ENCODE data around the gene ADD3.
A peak's percentile ranks its signal among the peaks of the same experiment; 100 is the strongest.
"Not testable (repeated sequence)": the region's sequence is repeated elsewhere in the genome, so short reads cannot be mapped to it uniquely, and the experiment has no call there.

The ADD3 gene

DNA sequence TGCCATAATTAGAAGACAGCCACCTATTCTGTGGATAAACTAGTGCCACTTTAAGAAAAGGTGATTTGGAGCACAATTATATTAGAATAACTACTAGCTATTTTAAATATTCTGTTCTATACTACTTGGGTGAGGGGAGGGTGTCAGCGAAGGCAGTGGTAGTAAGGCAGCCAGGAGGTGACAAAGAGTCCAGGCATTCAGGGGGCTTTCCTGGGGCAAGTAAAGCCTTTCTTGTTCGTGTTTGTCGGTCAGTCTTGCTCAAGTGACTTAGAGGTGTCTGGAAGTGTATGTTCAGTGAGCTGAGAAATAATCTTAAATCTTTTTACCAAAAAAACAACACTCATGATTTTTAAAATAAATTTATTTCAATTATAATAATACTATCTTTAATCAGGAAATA is 34.4 kb downstream of the ADD3 start:
- FAIRE-seq (no peak), DNase-seq (ENCODE audit: insufficient read length, low spot score) (no peak)
- no peak for TF ChIP-seq POLR2A (IDR thresholded peaks at IDR 0.05; ENCODE audit: low read depth, low read length)

DNA sequence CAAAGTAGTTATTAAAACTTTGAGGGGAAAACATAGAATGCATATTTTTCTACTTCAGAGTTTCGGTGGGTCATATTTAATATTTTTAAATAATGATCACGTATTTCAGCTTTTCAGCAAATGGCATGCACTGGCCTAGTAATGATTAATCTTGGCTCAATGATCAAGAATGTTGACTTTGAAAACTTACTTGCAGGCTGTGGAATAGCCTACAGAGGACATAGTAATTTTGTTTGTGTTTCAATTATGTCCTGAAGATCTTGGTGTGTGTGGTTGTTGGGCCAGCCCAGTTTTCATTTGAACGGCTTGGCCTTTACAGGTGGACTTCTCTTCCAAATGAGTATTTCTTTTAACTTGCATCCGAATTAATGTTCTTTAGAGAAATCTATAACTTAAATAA is 35.1 kb downstream of the ADD3 start:
- no peak for FAIRE-seq
- TF ChIP-seq POLR2A (IDR thresholded peaks at IDR 0.05; ENCODE audit: low read depth, low read length), result no peak
- no peak for DNase-seq (ENCODE audit: insufficient read length, low spot score)

DNA sequence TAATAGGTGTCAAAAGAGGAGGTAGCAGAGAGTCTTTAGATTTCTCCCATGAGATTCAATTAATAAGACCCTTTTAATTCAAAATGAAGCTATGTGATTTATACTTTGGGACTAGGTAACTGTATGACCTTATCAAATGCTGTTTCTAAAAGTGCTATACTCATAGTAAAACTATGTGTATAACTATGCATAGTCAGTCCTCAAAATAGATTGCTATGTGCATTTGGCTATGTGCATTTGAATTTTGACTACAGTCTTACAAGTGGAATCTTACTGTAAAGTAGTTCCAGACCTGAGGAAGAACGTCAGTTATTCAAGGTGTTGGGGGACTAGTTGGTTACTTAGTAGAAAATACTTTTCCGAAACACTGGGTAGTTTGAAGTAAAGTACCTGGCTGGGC is 36.9 kb downstream of the ADD3 start:
- DNase-seq (ENCODE audit: insufficient read length, low spot score) (no peak), FAIRE-seq (no peak)
- no peak for TF ChIP-seq POLR2A (IDR thresholded peaks at IDR 0.05; ENCODE audit: low read depth, low read length)

DNA sequence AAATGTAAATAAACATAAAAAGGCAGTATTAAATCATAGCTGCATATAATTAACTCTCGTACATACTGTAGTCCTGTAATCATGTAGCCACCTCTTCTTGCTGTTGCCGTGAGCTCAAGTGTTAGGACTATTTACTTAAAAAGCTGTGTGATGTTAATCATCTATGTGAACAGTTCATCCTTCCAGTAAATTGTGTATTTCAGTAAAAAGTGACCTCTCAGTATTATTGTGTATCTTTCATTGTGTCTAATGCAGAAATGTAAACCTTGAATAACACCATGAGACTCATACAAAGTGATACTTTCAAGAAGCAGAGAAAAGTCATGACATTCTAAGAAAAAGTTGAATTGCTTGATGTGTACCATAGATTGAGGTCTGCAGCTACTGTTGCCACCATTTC is 38.0 kb downstream of the ADD3 start:
- no peak for TF ChIP-seq POLR2A (IDR thresholded peaks at IDR 0.05; ENCODE audit: low read depth, low read length)
- FAIRE-seq (no peak), DNase-seq (ENCODE audit: insufficient read length, low spot score) (no peak)

DNA sequence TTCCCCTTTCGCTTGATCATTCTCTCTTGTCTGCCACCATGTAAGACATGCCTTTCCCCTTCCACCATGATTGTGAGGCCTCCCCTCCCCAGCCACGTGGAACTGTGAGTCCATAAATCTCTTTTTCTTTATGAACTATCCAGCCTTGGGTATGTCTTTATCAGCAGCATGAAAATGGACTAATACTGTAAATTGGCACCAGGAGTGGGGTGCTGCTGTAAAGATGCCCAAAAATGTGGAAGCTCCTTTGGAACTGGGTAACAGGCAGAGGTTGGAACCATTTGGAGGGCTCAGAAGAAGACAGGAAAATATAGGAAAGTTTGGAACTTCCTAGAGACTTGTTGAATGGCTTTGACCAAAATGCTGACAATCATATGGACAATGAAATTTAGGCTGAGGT is 40.4 kb downstream of the ADD3 start:
- not testable (repeated sequence) for DNase-seq (ENCODE audit: insufficient read length, low spot score); FAIRE-seq

DNA sequence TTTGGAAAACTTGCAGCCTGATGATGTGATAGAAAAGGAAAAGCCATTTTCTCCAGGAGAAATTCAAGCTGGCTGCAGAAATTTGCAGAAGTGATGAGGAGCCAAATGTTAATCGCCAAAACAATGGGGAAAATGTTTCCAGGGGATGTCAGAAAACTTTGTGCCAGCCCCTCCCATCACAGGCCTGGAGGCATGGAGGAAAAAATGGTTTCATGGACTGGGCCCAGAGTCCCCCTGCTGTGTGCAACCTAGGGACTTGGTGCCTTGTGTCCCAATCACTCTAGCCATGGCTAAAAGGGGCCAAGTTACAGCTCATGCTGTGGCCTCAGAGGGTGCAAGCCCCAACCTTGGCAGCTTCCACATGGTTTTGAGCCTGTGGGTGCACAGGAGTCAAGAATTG is 41.0 kb downstream of the ADD3 start:
- TF ChIP-seq POLR2A (IDR thresholded peaks at IDR 0.05; ENCODE audit: low read depth, low read length), result no peak

DNA sequence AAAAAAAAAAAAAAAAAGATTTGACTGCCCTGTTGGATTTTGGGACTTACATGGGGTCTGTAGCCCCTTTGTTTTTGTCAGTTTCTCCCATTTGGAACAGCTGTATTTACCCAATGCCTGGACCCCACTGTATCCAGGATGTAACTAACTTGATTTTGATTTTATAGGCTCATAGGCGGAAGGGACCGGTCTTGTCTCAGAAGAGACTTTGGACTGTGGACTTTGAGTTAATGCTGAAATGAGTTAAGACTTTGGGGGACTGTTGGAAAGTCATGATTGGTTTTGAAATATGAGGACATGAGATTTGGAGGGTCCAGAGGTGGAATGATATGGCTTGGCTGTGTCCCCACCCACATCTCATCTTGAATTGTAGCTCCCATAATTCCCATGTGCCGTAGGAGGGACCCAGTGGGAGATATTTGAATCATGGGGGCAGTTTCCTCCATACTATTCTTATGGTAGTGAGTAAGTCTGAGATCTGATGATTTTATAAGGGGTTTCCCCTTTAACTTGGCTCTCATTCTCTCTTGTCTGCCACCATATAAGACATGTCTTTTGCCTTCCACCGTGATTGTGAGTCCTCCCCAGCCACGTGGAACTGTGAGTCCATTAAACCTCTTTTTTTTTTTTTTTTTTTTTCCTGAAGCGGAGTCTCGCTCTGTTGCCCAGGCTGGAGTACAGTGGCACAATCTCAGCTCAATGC is 42.3 kb downstream of the ADD3 start:
- DNase-seq (ENCODE audit: insufficient read length, low spot score); FAIRE-seq: not testable (repeated sequence)

More for the DNA sequence above, 41.0 kb downstream of the ADD3 start:
- no peak for DNase-seq (ENCODE audit: insufficient read length, low spot score)
- FAIRE-seq, result no peak

DNA sequence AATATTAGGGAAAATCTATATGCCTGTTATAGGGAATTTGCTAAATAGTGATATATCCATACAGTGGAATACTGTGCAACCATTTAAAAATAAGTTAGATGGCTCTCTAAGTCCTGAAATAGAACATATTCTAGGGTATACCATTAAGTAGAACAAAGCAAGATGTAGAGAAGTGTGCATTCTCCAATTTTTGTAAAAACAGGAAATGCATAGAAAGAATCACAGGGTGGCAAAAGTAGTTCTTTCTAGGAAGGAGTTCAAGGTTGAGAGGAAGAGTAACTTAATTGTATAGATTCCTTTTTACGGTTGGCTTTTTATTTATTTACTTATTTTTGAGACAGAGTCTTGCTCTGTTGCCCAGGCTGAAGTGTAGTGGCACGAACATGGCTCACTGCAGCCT is 43.7 kb downstream of the ADD3 start:
- TF ChIP-seq POLR2A (IDR thresholded peaks at IDR 0.05; ENCODE audit: low read depth, low read length), result no peak
- FAIRE-seq, result no peak
- DNase-seq (ENCODE audit: insufficient read length, low spot score), result no peak

DNA sequence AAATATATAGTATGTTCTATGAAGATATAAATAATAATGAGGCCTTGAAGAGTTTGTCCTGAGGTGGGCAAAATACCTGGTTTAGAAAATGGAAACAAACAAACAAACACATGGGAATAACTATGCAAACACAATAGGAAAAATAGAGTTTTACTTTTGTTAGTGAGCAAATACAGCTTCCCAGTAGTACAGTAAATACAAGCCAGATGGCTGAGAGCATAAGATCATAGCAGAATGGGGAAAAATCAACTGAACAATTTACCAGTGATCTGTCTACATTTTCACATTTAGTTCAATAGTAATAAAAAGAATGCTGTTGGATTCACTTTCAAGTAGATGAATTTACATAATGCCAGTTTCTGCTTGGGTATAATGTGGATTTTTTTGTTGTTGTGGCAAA is 45.1 kb downstream of the ADD3 start:
- DNase-seq (ENCODE audit: insufficient read length, low spot score), result no peak
- no peak for FAIRE-seq
- TF ChIP-seq POLR2A (IDR thresholded peaks at IDR 0.05; ENCODE audit: low read depth, low read length), result no peak

DNA sequence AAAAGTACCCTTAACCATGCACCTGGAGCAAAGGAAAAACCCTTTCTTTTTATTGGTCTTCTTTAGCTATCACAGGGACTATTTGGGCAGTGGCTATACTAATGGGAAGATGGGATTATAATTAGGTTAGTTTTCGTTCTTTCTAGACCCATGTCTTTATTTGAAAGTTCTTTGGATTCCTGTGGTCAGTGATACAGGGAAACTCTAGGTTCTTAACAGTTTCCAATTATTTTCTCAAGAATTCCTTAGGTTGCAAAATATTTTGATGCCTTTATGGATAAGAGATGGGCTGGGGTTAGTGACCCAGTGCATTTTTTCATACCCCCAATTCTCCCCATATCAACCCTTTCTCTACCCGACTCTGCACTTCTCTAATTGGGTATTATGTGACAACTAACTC is 49.0 kb downstream of the ADD3 start:
- no peak for TF ChIP-seq POLR2A (IDR thresholded peaks at IDR 0.05; ENCODE audit: low read depth, low read length)
- peak; percentile 77 for FAIRE-seq
- no peak for DNase-seq (ENCODE audit: insufficient read length, low spot score)

DNA sequence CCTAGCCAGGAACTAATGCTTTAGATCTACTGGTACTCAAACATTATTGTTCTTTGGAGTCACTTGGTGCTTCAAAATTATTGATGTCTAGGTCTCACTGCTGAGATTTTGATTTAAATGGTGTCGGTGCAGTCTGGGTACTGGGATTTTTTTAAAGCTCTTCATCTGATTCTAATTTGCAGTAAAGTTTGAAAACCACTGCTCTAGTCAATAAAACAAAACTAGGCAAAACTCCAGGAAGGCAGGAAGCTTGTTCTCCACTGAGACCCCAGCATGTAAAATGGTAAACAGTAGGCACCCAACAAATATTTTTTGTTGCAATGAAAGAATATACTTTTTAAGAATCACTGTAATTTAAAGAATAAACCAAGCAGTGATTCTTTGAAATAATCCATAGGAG is 49.7 kb downstream of the ADD3 start:
- FAIRE-seq (no peak), DNase-seq (ENCODE audit: insufficient read length, low spot score) (no peak)
- TF ChIP-seq POLR2A (IDR thresholded peaks at IDR 0.05; ENCODE audit: low read depth, low read length), result no peak

DNA sequence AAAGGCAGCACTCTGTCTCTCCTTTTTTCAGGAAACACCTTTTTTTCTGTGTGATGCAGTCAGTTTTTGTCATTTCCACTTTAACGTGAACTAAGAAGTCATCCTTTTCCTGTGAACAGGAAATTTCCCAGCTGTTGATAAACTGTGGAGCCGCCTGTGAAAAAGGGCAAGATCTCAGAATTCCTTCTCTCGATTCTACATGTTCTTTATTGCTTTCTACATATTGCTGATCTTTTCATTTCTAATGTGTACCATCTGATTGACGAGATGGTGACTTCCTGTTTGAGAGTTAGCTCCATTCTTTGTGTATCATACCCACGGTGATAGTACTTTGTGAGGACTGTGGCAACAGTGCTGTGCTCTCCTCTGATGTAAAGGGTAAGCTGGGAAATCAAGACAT is 50.4 kb downstream of the ADD3 start:
- FAIRE-seq (no peak), DNase-seq (ENCODE audit: insufficient read length, low spot score) (no peak)
- TF ChIP-seq POLR2A (IDR thresholded peaks at IDR 0.05; ENCODE audit: low read depth, low read length), result no peak

DNA sequence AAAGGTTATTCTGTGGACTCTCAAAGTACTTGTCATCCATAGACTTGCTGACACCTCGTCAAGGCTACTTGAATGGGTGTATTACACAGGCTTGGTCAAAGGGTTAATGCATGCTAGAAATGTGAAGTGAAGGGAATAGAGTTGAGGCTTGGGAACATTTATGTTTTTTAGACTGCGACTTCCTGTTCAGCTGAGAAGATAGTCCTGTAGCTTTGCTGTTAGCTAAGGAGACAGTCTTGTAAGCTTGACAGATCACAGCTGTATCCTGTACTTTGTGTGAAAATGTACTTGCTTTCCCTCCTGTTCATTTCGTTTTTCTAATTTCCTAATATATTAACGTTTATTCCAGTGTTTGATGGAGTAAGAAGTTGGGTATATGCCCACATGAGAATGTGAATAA is 52.1 kb downstream of the ADD3 start:
- no peak for TF ChIP-seq POLR2A (IDR thresholded peaks at IDR 0.05; ENCODE audit: low read depth, low read length)
- DNase-seq (ENCODE audit: insufficient read length, low spot score), result no peak
- no peak for FAIRE-seq

DNA sequence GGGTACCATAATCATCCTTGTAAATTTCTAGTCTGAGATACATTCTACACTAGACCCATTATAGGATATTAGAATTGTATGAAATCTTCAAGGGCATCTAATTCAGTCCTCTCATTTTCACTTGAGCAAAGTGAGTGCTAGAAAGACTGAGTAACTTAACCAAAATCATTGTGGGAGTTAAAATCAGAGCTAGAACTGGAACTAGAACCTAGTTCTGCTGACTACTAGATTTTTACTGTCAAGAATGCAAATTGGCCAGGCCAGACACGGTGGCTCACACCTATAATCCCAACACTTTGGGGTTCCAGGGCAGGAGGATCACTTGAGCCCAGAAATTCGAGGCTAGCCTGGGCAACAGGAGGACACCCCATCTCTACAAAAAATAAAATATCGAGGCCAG is 53.9 kb downstream of the ADD3 start:
- TF ChIP-seq POLR2A (IDR thresholded peaks at IDR 0.05; ENCODE audit: low read depth, low read length), result no peak
- FAIRE-seq, result no peak
- DNase-seq (ENCODE audit: insufficient read length, low spot score), result no peak

DNA sequence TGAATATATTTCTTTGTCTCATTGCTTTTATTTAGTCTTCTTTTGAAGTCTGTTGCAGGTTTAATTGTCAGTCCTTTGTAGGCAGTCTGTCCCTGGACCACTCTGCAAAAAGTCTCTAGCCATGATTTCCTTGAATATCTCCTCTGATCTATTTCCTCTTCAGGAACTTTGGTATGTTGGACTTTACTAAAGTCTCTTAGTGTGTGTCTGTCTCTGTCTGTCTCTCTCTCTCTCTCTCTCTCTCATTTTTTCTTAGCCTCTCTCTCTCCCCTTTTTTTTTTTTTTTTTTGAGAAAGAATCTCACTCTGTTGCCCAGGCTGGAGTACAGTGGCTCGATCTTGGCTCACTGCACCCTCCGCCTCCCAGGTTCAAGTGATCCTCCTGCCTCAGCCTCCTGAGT is 57.5 kb downstream of the ADD3 start:
- DNase-seq (ENCODE audit: insufficient read length, low spot score), result no peak
- no peak for TF ChIP-seq POLR2A (IDR thresholded peaks at IDR 0.05; ENCODE audit: low read depth, low read length)

More for the DNA sequence above, 57.5 kb downstream of the ADD3 start:
- FAIRE-seq, result no peak
